HG03060 (cell line): ENCODE results near the gene GPR108.

Experiments
- ATAC-seq: cut with Tn5 transposase; IDR thresholded peaks from one replicate; pipeline ENCODE4 v1.9.1; 2021; ENCODE audit warnings: low read depth, moderate number of reproducible peaks; ENCODE audit not compliant: unreplicated experiment

Gene GPR108

DNA sequence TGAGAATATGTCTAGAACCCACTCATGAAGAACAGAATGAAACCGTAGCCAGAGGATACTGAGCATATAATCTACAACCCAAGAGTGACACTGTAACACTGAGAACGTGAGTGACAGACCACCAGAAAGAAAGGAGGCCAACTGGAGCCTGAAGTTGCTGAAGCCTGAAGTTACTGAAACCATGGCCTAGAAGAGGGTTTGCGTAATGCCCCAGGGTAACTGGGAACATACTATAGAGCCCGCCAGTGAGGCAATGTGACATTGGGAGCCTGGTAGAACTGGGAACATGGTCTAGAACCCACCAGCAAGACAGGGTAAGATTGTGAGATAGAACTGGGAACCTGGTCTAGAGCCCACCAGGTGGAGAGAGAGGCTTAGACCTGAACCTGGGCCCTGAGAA is 51.9 kb downstream of the GPR108 start:
- ATAC-seq, result no peak

GRCh38 chr19:6683971-6684370 is 53.4 kb downstream of the GPR108 start:
- ATAC-seq, result no peak

DNA sequence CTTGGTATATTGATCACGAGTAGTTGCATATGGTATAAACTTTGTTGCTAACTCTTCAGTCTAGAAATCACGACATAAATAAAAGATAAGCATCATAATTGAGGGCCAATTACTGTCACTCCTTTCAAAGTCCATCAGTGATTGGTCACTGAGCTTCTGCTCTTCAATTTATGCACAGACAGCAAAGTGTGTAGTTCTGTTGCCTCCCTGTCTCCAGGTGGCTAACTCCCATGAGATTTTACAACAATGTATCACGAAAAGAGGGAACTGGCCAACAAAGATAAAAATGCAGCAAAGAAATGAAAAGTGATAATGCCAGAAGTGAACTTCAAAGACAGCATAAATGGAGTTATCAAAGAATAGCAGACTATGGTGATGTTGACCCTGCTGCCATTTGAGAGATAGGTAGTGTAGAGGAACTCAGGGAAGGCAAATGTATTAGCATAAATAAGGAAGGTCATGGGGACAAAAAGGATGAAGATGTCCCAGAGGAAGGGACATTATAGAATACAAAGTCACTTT is 54.7 kb downstream of the GPR108 start:
- ATAC-seq, result no peak

DNA sequence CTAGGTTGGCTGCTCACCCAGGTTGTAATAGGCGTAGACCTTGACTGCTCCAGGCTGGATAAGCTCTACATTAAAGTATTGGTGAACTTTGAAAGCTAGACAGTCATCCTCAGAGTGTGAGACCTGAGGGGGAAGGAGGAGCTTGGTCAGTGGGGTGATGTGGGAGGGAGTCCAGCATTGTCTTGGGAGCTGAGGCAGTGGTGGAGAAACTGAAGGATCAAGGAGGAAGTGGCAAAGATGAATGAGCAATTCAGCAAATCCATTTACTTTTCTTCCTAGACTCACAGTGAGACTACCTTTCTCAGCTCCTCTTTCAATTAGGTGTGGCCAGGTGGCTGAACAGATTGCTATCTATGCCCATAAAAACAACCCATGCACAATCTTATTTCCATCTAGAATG is 57.2 kb downstream of the GPR108 start:
- no peak for ATAC-seq
